T-helper 22 cell (primary cell): ENCODE measurements around the gene PRDX5.

Experiments
- DNase-seq: peaks from one replicate; pipeline ENCODE4 v3.0.0-alpha.2; 2020; ENCODE audit warnings: low read depth

The PRDX5 gene

DNA sequence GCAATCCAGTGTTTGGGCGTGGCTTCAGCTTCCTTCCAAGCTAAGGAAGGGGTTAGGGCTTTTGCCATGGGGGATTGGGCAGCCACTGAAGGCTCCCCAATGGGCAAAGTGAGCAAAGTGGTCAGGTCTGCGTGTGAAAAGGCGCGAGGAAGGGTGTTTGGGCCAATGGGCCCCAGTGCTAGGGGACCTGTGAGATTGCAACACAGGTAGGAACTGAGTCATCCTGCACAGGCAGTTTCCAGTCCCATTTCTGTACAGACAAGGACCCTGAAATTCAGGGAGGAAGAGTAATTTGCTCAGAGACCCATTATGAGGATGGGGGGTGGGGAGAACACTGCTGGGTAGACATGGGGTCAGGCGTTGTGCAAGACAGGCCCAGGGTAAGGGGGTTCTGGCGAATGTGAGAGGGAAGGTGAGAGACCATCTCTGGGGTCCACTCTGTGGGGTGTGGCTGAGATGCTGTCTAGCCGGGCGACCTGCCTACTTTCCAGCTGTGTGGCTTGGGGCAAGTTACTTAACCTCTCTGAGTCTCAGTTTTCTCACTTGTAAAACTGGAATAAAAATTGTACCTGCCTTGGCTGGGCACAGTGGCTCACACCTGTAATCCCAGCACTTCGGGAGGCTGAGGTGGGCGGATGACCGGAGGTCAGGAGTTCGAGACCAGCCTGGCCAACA lies 29.4 kb downstream of the PRDX5 start:
- no peak for DNase-seq

DNA sequence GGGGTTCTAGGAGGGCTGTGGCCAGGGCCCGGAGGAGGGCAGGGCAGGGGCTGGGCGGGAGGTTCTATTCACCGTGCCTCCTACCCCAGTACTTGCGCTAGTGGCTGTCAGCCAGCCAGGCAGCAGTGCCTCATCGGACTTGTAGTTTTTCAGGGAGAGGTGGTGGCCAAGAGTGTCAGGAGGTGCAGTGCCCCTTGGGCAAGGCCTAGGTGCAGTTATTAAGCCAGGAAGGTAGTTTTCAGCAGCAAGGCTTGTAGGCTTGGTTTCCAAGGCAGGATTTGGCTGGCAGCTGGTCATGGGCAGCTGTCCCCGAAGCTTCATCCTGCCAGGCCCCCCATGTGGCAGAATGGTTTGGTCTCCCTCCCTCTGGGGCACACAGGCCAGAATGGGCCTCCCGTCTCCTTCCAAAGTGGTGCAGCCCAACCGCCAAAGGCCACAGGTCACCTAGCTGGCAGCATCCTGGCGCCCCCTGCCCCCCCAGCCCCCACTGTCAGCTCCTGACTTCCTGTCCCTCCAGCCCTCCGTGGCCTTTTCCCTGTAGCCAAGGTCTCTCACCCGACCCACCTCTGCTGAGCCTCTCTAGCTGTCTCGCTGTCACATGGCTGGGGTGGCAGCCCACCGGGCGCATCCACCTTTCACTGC lies 30.6 kb downstream of the PRDX5 start:
- DNase-seq = no peak

DNA sequence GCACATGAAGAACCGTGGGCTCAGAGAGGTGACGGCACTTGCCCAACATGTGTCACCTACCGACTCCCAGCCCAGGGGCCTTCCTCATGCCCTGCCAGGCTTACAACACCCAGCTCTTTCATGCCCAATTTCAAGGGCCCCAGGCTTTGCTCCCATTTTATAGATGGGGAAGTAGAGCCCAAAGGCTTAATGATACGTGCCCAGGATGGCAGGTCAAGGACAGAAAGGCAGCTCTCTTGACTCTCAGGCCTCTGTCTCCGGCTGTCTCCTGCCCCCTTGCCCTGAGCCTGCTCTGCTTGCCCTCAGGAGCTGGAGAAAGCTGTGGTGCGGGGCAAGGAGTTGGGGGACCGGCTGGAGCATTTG lies 31.1 kb downstream of the PRDX5 start:
- no peak for DNase-seq

DNA sequence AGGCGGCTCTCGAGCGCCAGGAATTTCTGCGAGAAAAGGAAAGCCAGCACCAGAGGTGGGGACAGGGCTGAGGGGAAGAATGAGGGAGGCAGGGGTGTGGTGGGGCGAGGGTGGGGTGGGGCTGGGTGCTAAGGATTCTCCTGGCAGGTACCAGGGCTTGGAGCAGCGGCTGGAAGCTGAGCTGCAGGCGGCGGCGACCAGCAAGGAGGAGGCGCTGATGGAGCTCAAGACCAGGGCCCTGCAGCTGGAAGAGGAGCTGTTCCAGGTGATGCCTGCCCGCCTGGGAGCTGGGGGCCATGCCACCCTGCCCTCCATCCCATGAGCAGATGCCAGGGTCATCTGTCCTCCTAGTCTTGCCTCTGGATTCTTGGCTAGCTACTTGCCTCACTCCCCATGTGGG lies 31.5 kb downstream of the PRDX5 start:
- no peak for DNase-seq

DNA sequence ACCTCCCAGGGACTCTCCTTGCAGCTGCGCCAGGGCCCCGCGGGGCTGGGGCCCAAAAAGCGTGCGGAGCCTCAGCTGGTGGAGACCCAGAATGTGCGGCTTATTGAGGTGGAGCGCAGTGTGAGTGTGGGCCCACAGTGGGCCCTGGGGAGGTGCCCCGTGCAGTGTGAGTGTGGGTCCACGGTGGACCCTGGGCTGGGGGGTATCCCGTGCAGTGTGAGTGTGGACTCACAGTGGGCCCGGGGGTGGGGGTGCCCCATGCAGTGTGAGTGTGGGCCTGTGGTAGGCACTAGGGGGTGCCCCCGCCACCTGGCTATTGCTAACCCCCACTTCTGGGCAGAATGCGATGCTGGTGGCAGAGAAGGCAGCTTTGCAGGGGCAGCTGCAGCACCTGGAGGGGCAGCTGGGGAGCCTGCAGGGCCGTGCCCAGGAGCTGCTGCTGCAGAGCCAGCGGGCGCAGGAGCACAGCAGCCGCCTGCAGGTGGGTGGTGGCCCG lies 33.3 kb downstream of the PRDX5 start:
- no peak for DNase-seq

DNA sequence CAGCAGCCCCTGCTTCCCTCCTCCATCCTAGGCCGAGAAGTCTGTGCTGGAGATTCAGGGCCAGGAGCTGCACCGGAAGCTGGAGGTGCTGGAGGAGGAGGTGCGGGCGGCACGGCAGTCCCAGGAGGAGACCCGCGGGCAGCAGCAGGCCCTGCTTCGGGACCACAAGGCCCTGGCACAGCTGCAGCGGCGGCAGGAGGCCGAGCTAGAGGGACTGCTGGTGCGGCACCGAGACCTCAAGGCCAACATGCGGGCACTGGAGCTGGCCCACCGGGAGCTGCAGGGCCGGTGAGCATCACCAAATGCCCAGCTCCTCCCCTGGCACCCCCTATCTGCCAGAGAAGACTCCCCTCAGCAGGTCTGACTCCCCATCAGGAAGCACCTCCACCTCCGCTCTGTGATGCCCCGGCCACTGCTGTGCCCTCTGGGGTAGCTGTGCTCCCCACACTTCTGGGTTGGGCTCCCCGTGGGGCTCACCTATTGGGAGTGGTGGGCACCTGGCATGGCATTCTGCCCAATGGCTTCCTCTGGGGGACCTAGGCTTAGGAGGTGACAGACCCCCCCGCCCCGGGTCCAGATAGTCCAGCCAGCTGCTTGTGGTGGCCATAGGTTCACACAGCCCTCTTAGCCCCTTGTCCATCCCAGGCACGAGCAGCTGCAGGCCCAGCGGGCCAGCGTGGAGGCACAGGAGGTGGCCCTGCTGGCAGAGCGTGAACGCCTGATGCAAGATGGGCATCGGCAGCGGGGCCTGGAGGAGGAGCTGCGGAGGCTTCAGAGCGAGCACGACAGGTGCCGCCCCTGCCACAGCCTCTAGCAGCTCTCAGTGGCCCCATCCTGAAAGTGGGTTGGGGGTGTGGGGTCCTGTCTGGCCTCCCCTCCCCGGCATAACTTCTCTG lies 34.4 kb downstream of the PRDX5 start:
- DNase-seq = no peak

DNA sequence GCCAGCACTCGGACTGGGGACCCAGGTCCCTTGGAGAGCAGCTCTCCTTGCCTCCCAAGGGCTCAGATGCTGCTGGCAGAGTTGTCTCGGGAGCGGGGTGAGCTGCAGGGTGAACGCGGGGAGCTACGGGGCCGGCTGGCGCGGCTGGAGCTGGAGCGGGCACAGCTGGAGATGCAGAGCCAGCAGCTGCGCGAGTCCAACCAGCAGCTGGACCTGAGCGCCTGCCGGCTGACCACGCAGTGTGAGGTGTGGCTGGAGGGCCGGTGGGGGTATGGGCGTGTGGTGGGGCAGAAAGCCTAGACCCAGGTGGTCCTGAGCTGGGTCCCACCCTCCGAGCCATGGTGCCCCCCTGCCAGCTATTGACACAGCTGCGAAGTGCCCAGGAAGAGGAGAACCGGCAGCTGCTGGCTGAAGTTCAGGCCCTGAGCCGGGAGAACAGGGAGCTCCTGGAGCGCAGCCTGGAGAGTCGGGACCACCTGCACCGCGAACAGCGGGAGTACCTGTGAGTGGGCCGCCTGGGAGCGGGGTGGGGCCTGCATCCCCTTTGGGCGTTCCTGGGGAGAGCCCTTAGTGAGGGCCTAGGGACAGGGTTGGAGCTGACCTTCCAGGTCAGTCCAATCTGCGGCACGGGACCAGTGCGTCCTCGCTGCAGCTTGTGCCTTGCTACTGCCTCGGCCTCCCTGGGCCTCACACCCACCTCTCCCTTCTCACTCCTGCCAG lies 35.2 kb downstream of the PRDX5 start:
- no peak for DNase-seq

DNA sequence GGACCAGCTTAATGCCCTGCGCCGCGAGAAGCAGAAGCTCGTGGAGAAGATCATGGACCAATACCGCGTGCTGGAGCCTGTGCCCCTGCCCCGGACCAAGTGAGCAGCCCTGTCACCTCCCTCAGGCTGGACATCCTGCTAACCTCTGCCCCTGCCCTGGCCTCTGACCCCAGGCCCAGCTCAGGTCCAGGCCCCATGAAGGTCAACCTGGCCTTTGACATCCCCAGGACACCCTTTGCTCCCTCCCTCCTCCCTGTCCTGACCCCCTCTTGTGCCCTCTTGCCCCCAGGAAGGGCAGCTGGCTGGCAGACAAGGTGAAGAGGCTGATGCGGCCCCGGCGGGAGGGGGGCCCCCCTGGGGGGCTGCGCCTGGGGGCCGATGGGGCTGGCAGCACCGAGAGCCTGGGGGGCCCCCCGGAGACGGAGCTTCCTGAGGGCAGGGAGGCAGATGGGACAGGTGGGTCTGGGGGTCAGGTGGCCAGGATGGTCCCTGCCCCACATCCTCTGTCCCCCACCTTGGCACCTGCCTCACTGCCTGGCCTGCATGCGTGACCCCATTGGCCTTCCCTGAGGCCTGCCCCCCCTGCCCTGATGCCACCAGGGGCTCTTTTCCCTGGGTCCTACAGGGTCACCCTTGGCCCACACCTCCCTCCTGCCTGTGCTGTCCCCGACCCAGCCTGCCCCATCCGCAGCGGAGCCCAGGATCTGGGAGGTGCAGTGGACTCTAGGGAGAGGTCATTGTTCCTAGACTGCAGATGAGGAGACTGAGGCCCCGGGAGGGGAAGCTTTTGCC lies 36.0 kb downstream of the PRDX5 start:
- DNase-seq = no peak

DNA sequence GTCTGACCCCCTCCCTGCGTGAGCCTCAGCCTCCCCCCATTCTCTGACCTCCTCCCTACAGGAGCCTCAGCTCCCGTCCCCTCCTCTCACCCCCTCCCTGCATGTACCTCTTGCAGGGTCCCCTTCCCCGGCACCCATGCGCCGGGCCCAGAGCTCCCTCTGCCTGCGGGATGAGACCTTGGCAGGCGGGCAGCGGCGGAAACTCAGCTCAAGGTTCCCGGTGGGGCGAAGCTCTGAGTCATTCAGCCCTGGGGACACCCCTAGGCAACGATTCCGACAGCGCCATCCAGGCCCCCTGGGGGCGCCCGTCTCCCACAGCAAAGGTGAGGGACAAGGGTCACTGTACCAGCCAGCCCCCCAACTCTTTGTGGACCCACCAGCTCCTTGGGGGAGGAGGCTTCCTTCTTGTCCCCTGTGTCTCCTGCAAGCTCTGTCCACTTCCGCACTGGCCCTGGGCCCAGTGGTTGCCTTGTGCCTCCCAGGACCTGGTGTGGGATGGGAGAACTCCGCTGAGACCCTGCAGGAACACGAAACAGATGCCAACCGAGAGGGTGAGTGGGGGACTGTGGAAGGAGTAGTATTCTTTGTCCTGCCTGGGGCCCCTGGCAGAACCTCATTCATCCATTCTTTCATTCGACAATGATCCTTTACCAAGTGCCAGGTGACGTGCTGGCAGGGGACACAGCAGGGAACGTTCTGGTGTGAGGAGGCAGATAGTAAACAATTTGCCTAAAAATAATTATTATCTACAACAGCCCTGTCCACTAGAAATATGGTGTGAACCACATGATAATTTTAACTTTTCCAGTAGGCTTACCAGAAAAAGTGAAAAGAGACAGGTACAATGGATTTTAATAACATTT lies 37.4 kb downstream of the PRDX5 start:
- DNase-seq = no peak

DNA sequence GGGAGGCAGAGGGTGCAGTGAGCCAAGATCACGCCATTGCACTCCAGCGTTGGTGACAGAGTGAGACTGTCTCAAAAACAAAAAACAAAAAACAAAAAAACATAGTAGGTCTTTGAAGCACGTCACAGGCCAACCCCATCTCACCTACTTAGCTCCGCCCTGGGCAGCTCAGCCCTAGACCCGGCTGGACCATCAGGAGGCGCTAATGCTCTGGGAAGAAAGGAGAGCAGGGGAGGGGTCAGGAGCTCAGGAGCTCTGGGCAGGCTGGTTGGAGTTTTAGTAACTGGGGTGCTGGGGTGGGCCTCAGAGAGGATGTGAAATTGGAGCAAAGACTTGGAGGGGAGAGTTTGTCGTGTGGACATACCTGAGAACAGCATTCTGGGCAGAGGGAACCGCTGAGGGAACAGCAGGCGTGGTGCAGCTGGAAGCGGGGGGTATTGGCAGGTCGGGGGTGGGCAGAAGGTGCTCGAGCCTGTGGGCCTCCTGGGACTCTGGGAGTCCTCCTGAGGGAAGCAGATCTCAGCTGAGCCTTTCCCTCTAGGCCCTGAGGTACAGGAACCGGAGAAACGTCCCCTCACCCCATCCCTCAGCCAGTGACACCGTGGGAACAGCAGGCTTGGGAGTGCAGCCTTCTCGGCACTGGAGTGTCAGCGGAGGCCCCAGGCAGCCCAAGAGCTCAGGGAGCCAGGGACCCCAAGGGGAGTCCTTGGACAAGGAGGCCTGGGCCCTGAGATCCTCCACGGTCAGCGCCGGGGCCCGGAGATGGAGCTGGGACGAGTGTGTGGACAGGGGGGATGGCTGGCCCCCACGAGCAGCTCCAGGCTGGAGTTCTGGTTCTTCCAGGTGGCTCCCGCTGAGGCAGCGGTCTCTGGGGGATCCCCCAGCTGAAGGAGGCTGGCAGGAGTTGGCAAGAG lies 38.8 kb downstream of the PRDX5 start:
- DNase-seq = no peak

DNA sequence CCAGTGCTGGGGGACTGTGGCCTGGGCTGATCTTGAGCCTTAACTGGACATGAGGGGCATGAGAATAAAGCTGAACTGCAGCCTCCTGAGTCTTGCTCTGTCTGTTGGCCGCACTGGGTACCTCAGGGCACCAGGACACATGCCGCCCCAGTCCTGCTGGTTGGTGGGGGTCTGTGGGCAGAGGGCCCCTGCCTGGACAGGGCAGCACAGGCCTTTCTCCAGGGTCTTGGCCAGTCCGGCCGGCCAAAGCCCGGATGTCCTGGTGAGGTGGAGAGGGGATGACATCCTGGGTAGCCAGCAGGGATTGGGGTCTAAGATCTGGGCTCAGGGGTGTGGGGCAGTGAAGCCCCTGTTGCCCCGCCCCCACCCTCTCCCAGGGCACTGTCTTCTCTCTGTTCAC lies 39.5 kb downstream of the PRDX5 start:
- no peak for DNase-seq

DNA sequence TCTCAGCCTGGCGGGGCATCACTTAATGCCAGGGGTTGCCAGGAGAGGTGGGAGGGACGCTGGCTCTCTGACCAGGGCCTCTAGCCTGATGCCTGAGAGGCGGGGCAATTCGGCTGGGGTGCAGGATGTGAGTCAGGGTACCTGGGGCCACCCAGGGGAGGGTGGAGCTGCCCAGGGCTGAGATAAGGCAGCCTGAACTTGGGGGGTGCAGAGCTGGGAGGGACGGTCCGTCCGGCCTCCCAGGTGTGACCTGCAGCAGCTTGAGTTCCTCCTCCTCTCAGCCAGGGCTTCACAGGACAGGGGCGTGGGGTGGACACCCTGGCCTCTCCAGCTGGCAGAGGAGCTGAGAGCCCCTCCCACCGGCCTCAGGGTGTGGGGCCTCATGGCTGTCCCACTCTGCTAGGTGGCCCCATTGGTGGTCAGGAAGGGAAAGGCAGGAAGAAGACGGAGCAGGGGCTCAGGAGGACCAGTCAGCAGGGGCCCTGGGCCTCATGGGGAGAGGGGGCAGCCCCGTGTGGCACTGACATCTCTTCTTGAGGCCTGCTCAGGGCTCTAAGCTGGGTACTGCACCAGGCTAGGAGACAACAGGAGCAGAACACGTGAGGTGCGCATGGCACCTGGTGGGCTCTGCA lies 40.1 kb downstream of the PRDX5 start:
- no peak for DNase-seq

DNA sequence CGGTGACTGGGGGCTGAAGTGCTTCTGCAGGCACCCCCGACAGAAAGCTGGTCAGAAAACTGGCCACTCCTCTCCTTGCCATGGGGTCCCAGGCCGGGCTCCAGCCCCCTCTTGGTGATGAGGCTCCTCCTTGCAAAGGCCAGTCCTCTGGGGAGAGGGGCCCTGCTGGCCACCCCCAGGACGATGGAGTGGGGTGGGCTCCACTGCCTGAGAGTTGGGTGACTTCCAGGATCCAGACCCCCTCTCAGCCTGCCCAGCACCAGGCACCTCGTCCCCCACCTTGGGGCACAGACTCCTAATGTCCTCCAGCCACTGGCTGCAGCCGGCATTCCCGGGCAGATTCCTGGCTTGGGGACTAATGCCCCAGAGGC lies 40.6 kb downstream of the PRDX5 start:
- no peak for DNase-seq

DNA sequence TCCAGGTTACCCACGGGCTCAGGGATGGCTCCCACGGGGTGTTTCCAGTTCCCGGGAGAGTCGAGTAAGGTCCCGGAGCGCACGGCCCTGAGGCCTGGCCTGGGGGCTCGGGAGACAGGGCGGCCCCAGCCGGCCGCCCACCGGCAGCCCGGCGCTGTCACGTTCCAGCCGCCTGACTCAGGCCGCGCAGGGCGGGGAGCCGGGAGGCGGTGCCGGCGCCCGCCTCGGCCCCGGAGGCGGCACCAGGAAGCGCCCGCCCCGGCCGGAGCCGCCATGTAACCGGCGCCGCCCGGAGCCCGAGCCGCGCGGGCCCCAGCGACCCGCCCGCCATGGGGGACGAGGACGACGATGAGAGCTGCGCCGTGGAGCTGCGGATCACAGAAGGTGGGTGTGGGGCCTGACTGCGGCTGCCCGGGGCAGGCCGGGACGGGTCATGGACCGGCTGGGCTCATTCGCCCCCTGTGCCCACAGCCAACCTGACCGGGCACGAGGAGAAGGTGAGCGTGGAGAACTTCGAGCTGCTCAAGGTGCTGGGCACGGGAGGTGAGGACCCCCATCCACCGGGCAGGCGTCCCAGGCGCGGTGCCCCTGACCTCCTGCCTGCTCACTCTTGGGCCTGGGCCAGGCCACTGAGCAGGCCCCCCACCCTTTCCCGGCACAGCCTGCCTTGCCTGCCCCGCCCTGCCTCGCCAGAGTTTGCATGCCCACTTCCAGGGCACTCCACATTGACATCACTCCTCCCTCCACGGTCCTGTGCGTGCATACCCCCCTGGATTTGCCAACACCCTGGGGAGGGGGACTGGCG lies 41.2 kb downstream of the PRDX5 start, which contains the start of gene RPS6KA4:
Gene RPS6KA4, plus strand, starts transcription at position 256 of the 805 bp plus-strand sequence. Its CDS starts 74 bp downstream, at position 330.
- DNase-seq = no peak

DNA sequence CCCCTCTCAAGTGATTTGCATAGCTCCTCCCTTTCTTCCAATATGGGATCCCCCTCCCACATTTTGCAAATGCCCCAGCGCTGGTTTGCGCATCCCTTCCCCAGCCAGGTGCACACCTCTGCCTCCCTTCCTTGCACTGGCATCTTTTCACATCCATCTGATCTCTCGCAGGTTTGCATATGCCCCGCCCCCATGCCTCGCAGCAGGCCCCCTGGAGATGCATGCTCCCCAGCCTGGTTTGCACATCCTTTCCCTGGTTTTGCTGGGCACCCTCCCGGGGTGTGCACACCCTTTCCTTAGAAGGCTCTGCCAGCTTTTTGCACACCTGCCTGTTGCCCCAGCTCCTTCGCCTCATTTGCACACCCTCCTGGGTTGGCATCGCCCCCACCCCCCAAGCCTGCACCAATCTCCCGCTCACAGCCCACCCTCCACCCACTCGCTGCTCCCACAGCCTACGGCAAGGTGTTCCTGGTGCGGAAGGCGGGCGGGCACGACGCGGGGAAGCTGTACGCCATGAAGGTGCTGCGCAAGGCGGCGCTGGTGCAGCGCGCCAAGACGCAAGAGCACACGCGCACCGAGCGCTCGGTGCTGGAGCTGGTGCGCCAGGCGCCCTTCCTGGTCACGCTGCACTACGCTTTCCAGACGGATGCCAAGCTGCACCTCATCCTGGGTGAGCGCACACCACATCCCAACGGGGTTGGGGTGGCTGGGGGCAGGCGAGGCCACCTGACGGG lies 42.0 kb downstream of the PRDX5 start:
- no peak for DNase-seq

DNA sequence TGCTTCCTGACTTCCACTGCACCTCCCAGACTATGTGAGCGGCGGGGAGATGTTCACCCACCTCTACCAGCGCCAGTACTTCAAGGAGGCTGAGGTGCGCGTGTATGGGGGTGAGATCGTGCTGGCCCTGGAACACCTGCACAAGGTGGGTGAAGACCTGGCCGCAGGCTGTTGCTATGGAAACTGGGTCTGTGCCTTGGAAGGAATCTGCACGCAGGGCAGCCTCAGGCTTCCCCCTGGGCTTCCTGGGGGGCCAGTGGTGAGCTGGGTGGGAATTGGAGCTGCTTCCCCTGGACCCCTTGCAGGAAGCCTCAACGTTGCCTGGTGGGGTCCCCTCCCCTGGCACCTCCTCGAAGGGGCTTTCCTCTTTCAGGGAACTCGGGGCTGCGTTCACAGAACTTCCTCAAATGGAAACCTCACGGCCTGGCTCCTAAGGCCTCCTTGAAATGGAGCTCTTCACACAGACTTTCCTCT lies 42.6 kb downstream of the PRDX5 start:
- DNase-seq = no peak

DNA sequence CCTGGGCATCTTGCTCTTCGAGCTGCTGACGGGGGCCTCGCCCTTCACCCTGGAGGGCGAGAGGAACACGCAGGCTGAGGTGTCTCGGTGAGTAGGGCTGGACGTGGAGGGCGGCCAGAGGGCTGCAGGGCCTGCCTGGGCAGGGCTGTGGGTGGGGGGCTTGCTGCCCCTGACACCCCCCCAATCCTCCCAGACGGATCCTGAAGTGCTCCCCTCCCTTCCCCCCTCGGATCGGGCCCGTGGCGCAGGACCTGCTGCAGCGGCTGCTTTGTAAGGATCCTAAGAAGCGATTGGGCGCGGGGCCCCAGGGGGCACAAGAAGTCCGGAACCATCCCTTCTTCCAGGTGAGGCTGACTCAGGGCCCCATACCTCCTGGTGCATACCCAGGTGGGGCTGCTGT lies 43.7 kb downstream of the PRDX5 start:
- DNase-seq = no peak
